Measurements from ENCODE around the gene PIK3CD.

Gene PIK3CD

DNA sequence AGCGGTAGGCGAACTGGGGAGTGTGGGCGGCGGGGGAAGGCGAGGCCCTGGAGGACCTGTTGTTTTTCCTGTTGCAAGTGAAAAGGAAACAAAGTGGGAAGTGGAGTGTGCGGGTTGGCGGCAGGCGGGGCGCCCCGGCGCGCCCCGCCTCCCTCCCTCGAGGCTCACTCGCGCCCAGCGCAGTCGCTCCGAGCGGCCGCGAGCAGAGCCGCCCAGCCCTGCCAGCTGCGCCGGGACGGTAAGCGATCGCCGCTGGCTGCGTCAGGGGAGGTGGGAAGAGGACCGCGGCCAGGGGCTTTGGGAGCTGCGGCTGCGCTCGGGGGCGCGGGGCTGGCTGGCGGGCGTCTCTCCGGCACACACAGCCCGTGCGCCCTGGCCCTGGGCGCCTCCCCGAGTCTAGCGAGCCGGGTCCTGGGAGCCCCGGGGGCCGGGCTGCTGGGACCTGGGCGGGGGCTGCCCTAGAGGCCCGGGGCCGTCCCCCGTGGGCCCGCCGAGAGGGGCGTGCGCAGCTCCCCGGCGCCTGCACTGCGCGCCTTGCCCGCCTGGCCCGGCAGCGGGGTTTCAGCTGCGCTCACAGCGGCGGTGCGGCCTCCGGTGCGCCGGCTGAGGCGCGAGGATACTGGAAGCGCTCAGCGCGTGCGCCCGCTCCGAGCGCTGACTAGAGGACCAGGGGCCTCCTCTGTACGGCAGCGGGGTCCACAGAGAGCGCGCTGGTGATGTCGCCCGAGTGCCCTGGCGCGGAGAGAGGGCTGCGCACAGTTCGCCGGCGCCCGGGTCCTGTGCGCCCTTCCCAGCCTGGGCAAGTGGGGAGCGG, at the start of gene PIK3CD:
Gene PIK3CD (plus strand): TSS at position 167 of the 814 bp plus-strand sequence. CDS start 58,725 bp downstream, outside the sequence.
- DNase-seq: no peak

DNA sequence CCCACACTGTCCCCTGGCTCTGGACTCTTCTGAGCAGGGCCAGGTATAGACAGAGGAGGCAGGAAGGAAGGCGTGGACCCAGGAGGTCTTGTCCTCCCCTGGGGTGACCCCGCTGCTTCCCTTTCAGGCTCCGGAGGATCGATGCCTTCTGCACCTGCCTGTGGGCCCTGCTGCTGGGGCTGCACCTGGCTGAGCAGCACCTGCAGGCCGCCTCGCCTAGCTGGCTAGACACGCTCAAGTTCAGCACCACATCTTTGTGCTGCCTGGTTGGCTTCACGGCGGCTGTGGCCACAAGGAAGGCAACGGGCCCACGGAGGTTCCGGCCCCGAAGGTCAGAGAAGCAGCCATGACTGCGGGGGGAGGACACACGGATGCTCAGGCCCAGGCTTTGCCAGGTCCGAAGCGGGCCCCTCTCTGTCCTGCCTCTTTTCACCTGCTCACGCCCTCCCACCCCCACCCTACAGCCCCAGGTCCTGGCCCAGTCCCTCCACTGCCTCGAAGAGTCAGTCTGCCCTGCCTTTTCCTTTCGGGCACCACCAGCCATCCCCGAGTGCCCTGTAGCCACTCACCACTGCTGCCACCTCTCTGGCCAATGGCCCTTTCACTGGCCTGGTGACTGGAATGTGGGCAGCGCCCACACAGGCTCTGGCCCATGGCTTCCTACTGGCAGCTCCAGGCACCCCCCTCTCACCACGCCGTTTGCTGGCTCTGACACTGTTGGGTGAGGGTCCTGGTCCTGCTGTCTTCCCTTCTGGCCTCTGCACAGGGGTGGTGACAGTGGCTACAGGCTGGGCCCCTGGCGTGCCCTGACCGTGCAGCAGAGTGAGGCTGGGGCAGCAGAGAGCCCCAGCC, 49.4 kb upstream of the PIK3CD start:
- no peak for DNase-seq

DNA sequence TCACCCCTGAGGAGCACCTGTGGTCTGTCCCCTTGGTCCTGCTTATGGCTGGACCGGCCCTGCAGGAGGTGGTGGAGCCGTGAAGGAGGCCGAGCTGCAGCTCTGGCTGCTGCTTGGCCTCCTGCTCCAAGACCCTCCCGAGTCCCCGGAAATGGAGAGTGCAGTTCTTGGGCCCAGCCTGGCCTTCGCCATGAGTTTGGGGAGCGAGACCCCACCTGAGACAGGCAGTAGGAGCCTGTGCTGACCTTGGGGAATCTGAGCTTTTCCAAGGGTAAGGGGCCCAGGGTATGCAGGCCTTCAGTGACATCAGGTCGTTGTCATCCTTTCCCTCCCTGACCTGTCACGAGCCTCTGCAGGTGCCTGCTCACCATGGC, 48.8 kb upstream of the PIK3CD start:
- no peak for DNase-seq

DNA sequence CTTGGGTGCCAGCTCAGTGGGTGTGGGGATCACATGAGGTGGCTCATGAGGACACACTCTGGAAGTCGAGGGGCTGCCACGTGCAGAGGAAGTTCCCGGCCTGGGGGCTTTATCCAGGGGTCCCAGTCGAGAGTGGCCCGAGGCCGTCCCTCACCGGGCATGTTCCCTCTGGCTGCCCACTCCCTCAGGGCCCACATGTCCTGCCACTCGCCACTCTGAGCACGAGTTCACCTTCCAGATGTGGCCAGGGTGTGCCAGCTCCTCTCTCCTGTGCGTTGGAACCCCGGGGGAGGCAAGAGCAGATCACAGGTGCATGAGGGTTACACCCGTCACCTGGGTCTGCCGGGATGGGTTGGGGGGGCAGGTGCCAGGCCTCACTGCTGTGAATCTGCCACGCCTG, 48.2 kb upstream of the PIK3CD start:
- DNase-seq: no peak

DNA sequence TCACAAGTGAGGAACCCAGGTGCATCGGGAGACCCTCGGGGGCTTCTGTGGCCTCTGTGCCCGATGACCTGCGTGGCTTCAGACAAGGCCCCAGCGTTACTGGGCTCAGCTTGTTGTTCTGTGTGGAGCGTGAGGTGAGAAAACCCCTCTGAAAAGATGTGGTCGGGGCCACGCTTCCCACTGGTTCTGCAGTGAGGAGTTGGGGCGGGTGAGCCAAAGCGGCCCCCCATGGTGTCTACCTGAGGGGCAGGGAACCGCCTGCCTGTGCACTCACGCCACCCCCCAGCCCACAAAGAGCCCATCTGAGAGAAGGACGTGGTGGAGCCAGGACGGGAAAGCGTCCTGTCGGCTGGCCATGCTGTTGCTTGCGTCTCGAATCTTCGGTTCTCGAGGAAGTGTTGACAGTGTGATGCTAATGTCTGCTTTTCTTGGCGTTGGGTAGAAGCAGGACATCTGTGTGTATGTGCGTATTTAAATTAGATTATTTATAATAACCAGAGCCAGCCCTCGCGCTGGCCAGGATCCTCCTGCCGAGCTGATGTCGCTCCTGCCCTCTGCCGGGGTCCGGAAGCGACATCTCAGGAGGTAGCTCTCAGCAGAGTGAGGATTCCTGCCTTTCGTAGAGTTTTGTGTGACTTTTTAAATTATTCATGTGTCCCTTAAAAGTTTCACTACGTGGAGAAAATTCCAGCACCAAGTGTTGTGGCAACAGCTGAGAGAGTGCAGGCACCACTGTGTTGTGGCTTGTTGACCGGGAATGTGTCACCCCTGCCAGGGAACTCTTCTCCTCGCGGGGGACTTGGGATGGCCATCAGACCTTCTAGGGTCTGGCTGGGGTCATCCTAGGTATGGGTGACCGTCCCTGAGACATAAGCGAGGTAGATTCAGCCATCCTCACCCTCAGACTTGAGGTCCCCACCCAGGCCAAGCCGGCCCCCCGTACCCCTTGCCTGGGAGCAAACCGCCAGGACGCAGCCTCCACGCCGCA, 47.5 kb upstream of the PIK3CD start:
- DNase-seq: no peak

DNA sequence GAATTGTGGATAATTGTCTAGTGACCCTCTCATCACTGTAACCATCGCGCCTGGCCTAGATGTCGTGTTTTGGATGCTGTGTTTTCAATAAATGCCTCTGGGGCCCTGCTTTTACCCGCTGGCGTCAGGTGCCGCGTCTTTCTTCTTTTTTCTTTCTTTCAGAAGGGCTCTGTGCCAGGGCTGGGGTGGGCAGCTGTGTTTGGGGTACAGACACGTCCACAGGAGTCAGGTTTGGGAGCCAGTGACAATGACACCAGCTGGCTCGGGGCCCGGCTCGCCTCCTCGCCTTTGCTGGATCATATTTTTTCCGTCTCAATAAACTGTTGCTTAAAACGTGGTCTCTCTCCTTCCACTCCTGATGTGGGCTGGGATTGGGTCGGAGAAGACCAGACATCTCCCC, 46.7 kb upstream of the PIK3CD start:
- DNase-seq: no peak

DNA sequence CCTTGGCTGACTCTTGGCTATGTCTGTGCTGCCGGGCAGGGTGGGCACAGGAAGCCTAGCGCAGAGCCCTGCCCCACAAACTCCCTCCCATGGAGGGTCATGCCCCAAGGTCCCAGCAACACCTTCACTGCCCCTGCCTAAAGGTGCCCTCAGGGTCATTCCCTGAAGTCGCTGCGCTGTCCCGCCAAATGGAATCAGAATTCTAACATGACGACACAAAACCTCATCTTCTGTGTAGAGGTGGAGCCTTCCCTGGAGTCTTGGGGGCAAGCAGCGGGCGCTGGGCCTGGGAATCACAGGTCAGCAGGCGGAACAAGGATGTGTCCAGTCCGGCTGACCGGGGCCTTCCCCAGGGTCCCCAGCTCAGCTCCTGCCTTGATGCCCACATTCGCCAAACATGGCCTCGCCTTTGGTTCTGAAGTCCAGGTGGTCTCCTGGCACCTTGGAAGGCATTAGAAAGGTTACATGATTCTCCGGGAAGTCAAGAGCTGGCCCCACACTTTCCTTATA, 45.5 kb upstream of the PIK3CD start:
- no peak for DNase-seq

DNA sequence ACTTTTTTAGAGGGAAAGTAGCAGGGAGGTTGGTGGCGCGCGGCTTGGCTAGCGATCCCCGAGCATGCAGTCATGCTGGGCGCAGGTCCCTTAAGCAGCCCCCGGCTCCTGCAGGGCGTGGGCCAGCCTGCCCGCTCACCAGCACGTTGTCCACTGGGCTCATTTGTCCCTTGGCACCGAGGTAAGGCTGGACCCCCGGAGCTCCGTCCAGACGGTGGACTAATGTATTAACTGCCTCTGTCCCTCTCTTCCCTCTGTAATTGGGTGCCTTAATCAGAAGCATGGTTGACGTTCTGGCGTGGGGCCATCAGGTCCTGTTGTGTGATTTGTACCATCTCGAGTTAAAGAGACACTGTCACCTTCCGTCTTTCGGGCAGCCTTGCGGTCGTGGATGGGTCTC, 45.1 kb upstream of the PIK3CD start:
- no peak for DNase-seq

DNA sequence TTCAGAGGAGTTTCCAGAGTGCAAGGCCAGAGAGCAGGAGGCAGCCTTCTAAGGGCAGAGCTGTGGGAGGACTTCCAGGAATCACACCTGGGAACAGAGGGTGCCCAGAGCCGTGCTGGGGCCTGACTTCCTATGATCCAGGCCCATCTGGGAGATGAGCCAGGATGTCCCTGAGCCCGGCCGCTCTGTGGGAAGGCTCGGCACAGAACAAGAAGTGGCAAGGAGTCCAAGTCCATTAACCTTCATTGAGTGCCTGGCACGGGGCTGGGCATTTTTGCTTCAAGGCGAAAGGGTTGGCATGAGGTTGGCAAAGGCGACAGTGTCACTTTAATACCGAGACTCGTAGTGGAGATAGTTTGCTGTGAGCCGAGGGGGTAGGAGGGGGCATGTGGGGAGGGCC, 44.6 kb upstream of the PIK3CD start:
- no peak for DNase-seq

DNA sequence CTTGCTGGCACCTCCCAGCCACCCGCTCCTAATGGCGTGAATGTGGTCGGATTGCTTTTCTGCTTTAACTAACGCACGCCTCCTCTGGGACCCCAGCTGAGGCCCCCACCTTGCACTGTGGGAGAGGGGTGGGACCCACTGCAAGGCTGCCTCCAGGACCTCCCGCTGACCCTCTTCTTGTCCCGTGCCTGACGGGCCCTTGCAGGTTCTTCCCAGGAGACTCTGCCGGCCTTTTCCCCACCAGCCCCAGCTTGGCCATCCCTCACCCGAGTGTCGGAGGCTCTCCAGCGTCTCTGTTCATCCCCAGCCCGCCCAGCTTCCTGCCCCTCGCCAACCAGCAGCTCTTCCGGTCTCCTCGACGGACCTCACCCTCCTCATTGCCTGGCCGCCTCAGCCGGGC, 44.2 kb upstream of the PIK3CD start:
- DNase-seq: no peak

DNA sequence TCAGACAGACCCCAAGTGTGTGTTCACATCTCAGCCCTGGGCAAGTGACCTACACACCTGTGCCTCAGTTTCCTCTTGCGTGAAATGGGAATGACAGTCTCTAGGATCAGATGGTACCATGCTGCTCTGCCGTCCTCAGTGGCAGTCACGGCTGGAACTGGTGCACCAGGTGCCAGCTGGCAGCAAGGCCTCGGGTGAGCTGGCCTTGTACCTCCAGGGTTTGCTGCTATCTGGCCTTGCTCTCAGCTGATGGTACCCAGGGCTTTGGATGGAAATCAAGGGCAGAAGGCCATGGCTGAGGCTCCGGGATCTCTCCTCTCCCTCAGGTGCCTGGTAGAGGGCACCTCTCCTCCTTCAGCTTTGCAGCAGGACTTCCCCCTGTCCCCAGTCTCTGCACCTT, 41.5 kb upstream of the PIK3CD start:
- no peak for DNase-seq

DNA sequence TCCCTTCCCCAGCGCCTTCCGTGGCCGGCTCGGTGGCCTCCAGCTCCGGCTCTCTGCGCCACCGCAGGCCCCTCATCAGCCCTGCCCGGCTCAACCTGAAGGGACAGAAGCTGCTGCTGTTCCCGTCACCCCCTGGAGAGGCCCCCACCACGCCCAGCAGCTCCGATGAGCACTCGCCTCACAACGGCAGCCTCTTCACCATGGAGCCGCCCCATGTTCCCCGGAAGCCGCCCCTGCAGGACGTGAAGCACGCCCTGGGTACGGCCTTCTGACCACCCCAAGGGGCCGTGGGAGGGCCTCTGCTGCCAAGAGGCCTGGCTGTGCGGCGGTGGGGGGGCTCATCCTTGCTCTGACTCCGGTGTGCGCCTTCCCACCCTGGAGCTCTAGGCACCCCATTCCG, 41.0 kb upstream of the PIK3CD start:
- DNase-seq: no peak

DNA sequence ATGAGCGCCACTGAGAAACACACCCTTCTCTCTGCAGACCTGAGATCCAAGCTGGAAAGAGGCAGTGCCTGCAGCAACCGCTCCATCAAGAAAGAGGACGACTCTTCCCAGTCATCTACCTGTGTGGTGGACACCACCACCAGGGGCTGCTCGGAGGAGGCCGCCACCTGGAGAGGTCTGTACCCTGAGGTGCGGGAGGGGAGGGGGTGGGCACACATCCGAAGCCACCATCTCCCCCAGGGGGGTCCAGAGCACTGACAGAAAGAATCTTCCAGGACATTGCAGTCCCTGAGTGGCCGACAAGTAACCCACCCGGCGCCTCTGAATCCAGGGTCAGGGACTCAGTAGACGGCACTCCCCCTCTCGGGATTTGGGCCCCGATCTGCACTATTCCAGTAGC, 39.8 kb upstream of the PIK3CD start:
- DNase-seq: no peak

DNA sequence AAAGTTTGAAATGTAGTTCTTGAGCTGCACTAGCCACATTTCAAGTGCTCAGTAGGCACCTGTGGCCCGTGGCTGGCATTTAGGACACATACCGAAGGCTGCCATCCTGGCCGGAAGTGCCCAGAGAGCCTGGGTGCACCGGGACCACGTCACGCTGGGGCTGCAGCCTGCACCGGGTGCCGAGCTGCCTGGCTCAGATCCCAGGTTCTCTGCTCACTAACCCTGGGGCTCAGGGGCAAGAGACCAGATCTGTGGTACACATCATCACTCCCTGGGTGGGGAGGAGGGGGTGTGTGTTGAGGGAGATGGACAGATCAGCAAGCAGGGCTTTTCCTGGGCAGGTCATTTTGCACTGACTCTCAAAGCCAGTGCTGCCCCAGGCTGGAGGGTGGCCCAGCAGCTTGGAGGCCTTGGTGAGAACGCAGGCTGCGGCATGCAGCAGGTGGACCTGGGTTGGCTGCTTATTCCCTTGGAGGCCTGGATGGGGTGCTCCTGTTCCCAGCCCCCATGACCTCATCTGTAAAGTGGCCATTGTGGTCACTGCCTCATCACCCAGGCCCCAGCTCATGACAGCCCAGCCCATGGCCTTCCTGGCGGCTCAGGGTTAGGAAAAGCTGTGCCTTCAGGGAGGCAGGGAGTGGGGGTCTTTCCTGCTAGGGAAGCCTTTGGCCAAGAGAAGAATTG, 39.2 kb upstream of the PIK3CD start:
- no peak for DNase-seq

DNA sequence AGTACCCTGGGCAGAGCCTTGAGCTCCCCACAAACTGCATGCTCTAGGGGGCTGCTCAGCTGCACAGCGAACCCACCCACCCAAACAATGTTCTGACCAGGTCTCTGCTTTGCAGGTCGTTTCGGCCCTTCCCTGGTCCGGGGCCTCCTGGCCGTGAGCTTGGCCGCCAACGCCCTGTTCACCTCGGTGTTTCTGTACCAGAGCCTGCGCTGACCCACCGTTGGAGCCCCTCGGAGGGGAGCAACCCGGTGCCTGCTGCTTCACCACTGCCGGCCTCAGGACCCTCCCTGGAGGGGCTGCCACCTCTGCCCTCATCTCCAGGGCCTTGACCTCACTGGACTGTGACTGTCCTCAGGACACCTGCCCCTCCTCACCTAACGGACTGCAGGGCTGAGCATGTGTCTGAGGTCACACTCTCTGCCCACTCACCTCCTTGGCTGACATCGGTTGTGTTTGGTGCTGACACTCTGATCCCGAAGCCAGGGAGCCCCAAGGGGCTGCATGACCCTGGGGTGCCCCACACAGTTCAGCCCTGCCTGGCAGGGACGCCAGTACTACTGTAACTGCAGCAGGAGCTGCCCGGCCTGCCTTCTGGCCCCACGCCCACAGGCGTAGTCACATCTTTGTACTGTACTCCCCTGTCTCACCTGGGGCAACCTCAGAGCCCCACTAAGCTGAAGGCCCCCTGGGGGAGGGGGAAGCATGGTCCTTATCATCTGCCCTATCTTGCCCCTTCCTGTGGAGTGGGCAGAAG, 38.5 kb upstream of the PIK3CD start:
- DNase-seq: no peak

DNA sequence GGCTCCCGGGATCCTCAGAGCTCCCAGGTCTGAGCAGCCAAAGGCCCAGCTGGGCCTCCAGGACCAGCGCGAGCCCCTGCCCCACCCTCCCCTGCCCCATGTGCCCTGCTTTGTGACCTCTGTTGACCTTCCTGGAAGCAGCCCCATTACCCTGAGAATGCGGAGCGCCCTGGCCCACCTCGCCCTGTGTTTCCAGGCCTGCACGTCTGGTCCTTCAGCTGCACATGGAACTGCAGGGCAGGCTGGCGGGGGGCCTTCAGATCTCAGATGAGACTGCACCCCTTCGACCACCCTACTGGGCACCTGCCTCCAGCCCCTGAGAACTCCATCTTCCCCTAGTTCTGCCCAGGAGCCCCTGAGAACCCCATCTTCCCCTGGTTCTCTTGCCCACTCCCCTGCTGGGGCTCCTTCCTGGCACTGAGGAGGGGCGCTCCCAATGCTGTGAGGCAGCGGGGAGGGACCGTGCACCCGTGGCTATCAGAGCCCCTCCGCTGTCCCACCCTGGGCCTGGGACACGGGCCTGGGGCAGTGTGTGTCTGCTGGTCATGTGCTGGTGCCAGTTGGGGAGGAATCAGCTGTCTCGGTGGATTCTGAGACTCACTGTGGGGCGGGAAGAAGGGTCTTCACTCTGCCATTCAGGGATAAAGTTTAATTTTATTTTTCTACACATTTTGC, 37.8 kb upstream of the PIK3CD start:
- DNase-seq: no peak

DNA sequence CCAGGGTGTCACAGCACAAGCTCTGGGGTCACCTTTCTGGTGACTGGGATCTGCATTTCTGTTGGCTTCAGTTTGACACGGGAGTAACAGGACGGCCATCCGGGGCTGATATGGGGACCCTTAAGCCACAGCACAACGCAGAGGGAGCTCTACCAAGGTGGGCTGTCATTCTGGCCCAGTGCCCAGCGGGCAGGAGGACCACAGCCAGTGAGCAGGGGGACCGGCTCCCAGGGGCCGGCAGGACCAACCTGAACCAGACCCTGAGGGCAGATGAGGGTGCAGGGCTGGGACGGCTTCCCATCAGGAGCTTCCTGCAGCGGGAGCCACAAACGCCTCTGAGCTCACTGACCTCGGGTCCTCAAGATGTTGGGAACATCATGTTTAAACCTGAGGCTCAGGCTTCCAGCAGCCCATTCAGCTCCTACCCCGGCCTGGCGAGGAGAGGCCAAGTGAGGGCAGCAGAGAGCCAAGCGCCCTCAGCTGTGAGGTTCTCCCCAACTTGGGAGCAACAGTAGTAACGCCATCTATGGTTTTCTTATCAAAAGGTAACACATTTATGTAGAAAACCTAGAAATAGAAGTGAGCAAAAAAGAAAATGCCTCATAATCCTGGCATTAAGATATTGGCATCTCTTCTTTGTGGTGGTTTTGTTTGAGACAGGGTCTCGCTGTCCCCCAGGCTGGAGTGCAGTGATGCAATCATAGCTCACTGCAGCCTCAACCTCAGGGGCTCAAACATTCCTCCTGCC, 36.0 kb upstream of the PIK3CD start:
- no peak for DNase-seq

DNA sequence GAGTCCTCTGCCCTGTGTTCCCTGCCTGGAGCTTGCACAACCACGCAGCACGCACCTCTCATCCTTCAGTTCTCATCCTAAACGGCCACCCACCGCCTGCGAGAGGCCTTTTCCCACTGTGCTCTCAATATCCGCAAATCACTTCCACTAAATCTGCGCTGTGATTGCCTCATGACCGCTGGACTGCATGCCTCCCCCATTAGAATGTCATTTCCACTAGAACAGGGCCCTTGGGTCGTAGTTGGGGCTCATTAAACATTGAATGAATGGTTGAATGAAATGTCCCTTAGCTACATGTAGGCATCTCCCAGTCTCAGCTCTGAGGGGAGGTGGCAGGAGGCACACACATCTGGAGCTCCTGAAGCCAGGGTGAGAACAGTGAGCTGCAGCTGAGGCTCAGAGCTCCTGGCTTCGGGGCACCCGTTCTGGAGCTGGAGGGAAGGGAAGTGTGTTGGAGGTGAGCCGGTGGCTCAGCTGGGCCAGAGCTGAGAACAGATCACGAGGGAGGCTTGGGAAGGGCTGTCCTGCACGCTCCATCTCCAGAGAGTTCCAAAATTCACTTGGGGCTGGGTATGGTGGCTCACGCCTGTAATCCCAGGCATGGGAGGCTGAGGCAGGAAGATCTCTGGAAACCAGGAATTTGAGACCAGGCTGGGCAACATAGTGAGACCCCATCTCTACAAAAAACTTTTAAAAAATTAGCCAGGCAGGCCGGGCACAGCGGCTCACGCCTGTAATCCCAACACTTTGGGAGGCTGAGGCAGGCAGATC, 32.4 kb upstream of the PIK3CD start:
- no peak for DNase-seq

DNA sequence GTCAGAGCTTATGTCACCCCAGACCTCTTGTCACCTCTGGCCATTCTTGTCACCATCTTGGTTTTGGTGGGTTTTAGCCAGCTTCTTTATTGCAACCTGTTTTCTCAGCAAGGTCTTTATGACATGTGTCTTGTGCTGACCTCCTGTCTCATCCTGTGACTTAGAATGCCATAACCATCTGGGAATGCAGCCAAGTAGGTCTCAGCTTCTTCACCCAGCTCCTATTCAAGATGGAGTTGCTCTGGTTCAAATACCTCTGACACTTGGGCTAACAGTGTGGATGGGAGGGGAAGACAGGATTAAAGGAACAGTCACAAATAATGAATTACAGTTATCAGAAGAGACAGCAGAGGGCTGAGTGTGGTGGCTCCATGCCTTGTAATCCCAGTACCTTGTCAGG, 30.5 kb upstream of the PIK3CD start:
- DNase-seq: no peak

Measured in DMS 273 treated with DMSO at 0.1 percent for 48 hours (cell line).